ENCODE results near the gene CACNG4.

The CACNG4 gene

GRCh38 chr17:67066717-67067116 lies 102.2 kb downstream of the CACNG4 start:
- TF ChIP-seq JUND (IDR thresholded peaks at IDR 0.05; ENCODE audit: low read depth): no peak
- in situ Hi-C loops (cut with HindIII; ENCODE audit: low pct_unique_long_range_greater_than_20kb, low sequenced_read_pairs): no loop called here
- DNase-seq (ENCODE audit: low read depth in 1 of 2, low spot score in 1 of 2): no peak

- DNase-seq (ENCODE audit: low read depth in 1 of 2, low spot score in 1 of 2): no peak
- in situ Hi-C loops (cut with HindIII; ENCODE audit: low pct_unique_long_range_greater_than_20kb, low sequenced_read_pairs): no loop called here
- no peak for TF ChIP-seq JUND (IDR thresholded peaks at IDR 0.05; ENCODE audit: low read depth)
These were observed 103.3 kb downstream of the CACNG4 start for GRCh38 chr17:67067571-67068482.

GRCh38 chr17:67068999-67069398 lies 104.5 kb downstream of the CACNG4 start:
- in situ Hi-C loops (cut with HindIII; ENCODE audit: low pct_unique_long_range_greater_than_20kb, low sequenced_read_pairs): no loop called here
- DNase-seq (ENCODE audit: low read depth in 1 of 2, low spot score in 1 of 2): peak in 1 of 2 experiments; percentile 41
- no peak for TF ChIP-seq JUND (IDR thresholded peaks at IDR 0.05; ENCODE audit: low read depth)

- DNase-seq (ENCODE audit: low read depth in 1 of 2, low spot score in 1 of 2): no peak
- in situ Hi-C loops (cut with HindIII; ENCODE audit: low pct_unique_long_range_greater_than_20kb, low sequenced_read_pairs): no loop called here
- no peak for TF ChIP-seq JUND (IDR thresholded peaks at IDR 0.05; ENCODE audit: low read depth)
These were observed 105.2 kb downstream of the CACNG4 start for GRCh38 chr17:67069603-67070136.

- in situ Hi-C loops (cut with HindIII; ENCODE audit: low pct_unique_long_range_greater_than_20kb, low sequenced_read_pairs): no loop called here
- no peak for DNase-seq (ENCODE audit: low read depth in 1 of 2, low spot score in 1 of 2)
- no peak for TF ChIP-seq JUND (IDR thresholded peaks at IDR 0.05; ENCODE audit: low read depth)
These were observed 107.1 kb downstream of the CACNG4 start for GRCh38 chr17:67071595-67071994.

GRCh38 chr17:67072885-67073284 lies 108.4 kb downstream of the CACNG4 start:
- in situ Hi-C loops (cut with HindIII; ENCODE audit: low pct_unique_long_range_greater_than_20kb, low sequenced_read_pairs): no loop called here
- TF ChIP-seq JUND (IDR thresholded peaks at IDR 0.05; ENCODE audit: low read depth): no peak
- no peak for DNase-seq (ENCODE audit: low read depth in 1 of 2, low spot score in 1 of 2)

- no peak for TF ChIP-seq JUND (IDR thresholded peaks at IDR 0.05; ENCODE audit: low read depth)
- no peak for DNase-seq (ENCODE audit: low read depth in 1 of 2, low spot score in 1 of 2)
- in situ Hi-C loops (cut with HindIII; ENCODE audit: low pct_unique_long_range_greater_than_20kb, low sequenced_read_pairs): no loop called here
These were observed 110.3 kb downstream of the CACNG4 start for GRCh38 chr17:67074781-67075180.

GRCh38 chr17:67076290-67076689 lies 111.8 kb downstream of the CACNG4 start:
- in situ Hi-C loops (cut with HindIII; ENCODE audit: low pct_unique_long_range_greater_than_20kb, low sequenced_read_pairs): no loop called here
- no peak for DNase-seq (ENCODE audit: low read depth in 1 of 2, low spot score in 1 of 2)
- no peak for TF ChIP-seq JUND (IDR thresholded peaks at IDR 0.05; ENCODE audit: low read depth)

- no peak for TF ChIP-seq JUND (IDR thresholded peaks at IDR 0.05; ENCODE audit: low read depth)
- in situ Hi-C loops (cut with HindIII; ENCODE audit: low pct_unique_long_range_greater_than_20kb, low sequenced_read_pairs): no loop called here
- no peak for DNase-seq (ENCODE audit: low read depth in 1 of 2, low spot score in 1 of 2)
These were observed 113.8 kb downstream of the CACNG4 start for GRCh38 chr17:67078292-67078691.

- in situ Hi-C loops (cut with HindIII; ENCODE audit: low pct_unique_long_range_greater_than_20kb, low sequenced_read_pairs): no loop called here
- DNase-seq (ENCODE audit: low read depth in 1 of 2, low spot score in 1 of 2): no peak
- no peak for TF ChIP-seq JUND (IDR thresholded peaks at IDR 0.05; ENCODE audit: low read depth)
These were observed 115.0 kb downstream of the CACNG4 start for GRCh38 chr17:67079491-67079890.

- in situ Hi-C loops (cut with HindIII; ENCODE audit: low pct_unique_long_range_greater_than_20kb, low sequenced_read_pairs): no loop called here
- no peak for TF ChIP-seq JUND (IDR thresholded peaks at IDR 0.05; ENCODE audit: low read depth)
- DNase-seq (ENCODE audit: low read depth in 1 of 2, low spot score in 1 of 2): no peak
These were observed 116.3 kb downstream of the CACNG4 start for GRCh38 chr17:67080804-67081203.

GRCh38 chr17:67082107-67082506 lies 117.6 kb downstream of the CACNG4 start:
- DNase-seq (ENCODE audit: low read depth in 1 of 2, low spot score in 1 of 2): no peak
- no peak for TF ChIP-seq JUND (IDR thresholded peaks at IDR 0.05; ENCODE audit: low read depth)

More at GRCh38 chr17:67082107-67082506, 117.6 kb downstream of the CACNG4 start:
- in situ Hi-C loops (cut with HindIII; ENCODE audit: low pct_unique_long_range_greater_than_20kb, low sequenced_read_pairs): no loop called here

Data from T47D (cell line).